Muscle layer of colon (tissue), 2 donors: ENCODE measurements around the gene CACTIN.
"Not testable (repeated sequence)": the region's sequence is repeated elsewhere in the genome, so short reads cannot be mapped to it uniquely, and the experiment has no call there.

ENCODE experiments used
- H3K27ac ChIP-seq: one replicate; pipeline ENCODE4 v1.7.0; 2013; ENCODE audit warnings: low read depth, mild to moderate bottlenecking, low read length, moderate library complexity
- H3K27me3 ChIP-seq, 2 donors: one replicate each; pipeline ENCODE4 v1.7.0; 2013; ENCODE audit warnings: low read length in 2 of 2, mild to moderate bottlenecking in 2 of 2; ENCODE audit not compliant: insufficient read depth in 2 of 2, control insufficient read depth in 1 of 2
- H3K36me3 ChIP-seq: one replicate; pipeline ENCODE4 v1.7.0; 2013; ENCODE audit warnings: mild to moderate bottlenecking, low read length; ENCODE audit not compliant: insufficient read depth
- H3K4me1 ChIP-seq: one replicate; pipeline ENCODE4 v1.7.0; 2013; ENCODE audit warnings: mild to moderate bottlenecking, low read length; ENCODE audit not compliant: insufficient read depth
- H3K4me3 ChIP-seq, 2 donors: one replicate each; pipeline ENCODE4 v1.7.0; 2013; ENCODE audit warnings: low read length in 2 of 2, low read depth in 1 of 2, mild to moderate bottlenecking in 1 of 2, moderate library complexity in 1 of 2
- H3K9ac ChIP-seq: one replicate; pipeline ENCODE4 v1.7.0; 2013; ENCODE audit warnings: low read length
- H3K9me3 ChIP-seq: one replicate; pipeline ENCODE4 v1.7.0; 2013; ENCODE audit warnings: mild to moderate bottlenecking, low read length
- donor health status: abdominal sarcoma.
- donor health status: Adenocarcinoma of cecum.

CACTIN gene

GRCh38 chr19:3632739-3633558 lies 6.4 kb upstream of the CACTIN start:
- H3K27ac ChIP-seq, result no peak overlapping the region
- peaks cover 10% of the 10 kb centered on the region for H3K36me3 ChIP-seq

GRCh38 chr19:3632098-3632497 lies 5.5 kb upstream of the CACTIN start:
- no peaks in the 10 kb centered on the region for H3K9me3 ChIP-seq
- H3K9ac ChIP-seq, result no peak overlapping the region
- H3K27ac ChIP-seq, result no peak overlapping the region
- H3K36me3 ChIP-seq, result peaks cover 10% of the 10 kb centered on the region
- peaks cover 3% of the 10 kb centered on the region for H3K4me1 ChIP-seq
- no peaks in the 10 kb centered on the region for H3K27me3 ChIP-seq
- H3K4me3 ChIP-seq, result no peak overlapping the region

More at GRCh38 chr19:3632739-3633558, 6.4 kb upstream of the CACTIN start:
- Histone ChIP-seq H3K4me3 (no peak overlapping the region), H3K9ac (no peak overlapping the region), H3K27me3 (no peaks in the 10 kb centered on the region), H3K9me3 (no peaks in the 10 kb centered on the region), H3K4me1 (no peaks in the 10 kb centered on the region)

DNA sequence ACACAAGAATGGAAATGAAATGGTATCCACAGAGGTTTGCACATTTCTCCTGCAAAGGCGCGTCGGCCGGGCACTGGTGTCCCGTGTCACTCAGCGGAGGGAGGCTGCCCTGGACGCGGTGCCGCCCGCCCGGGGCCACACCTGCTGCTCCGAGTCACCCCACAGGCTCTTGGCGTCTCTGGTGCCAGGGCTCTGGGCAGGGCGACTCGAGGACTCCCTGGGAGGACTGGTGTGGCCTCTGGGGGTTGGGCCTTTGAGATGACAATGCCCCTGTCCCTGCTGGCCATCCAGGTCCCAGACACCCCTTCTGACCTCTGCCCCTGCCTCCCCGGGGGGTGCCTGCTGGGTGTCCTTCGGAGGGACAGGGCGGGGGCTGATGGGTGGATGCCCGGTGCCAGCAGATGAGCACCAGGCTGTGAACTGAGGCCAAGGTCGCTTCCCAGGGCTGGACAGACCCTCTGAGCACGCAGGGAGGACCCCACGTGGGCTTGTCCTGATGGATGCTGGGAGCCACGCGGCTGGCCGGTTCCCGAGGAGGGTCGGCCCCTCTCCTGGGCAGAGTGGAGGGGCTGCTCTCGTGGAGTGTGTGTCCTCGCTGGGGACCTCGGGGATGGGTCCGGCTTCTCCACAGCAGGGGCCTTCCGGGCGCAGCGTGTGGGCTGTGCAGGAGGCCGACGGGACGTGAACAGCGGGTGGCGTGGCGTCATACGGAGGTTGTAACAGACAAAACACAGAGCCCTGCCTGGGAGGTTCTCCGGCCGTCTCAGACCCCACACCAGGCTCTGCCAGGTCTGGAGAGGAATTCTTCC lies 4.7 kb upstream of the CACTIN start:
- H3K27ac ChIP-seq, result no peak overlapping the region
- peaks cover 10% of the 10 kb centered on the region for H3K36me3 ChIP-seq
- H3K9ac ChIP-seq, result no peak overlapping the region

DNA sequence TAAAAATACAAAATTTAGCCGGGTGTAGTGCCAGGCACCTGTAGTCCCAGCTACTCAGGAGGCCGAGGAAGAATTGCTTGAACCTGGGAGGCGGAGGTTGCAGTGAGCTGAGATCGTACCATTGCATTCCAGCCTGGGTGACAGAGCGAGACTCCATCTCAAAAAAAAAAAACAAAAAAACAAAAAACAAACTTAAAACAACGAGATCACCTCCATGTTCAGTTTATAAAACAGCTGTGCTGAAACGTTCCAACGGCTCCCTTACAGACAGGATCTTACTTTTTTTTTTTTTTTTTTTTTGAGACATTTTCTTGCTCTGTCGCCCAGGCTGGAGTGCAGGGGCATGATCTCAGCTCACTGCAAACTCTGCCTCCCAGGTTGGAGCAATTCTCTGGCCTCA lies 2.2 kb upstream of the CACTIN start:
- H3K27ac ChIP-seq, H3K9me3 ChIP-seq, H3K9ac ChIP-seq, H3K4me3 ChIP-seq, H3K27me3 ChIP-seq: not testable (repeated sequence)
- Histone ChIP-seq H3K36me3 (peaks cover 10% of the 10 kb centered on the region), H3K4me1 (peaks cover 17% of the 10 kb centered on the region)

More for the DNA sequence above, 4.7 kb upstream of the CACTIN start:
- H3K4me1 ChIP-seq, result peaks cover 3% of the 10 kb centered on the region
- no peaks in the 10 kb centered on the region for H3K9me3 ChIP-seq
- H3K27me3 ChIP-seq, result no peaks in the 10 kb centered on the region
- no peak overlapping the region for H3K4me3 ChIP-seq

GRCh38 chr19:3627351-3627723 lies 747 bp upstream of the CACTIN start:
- H3K9ac ChIP-seq, result no peak overlapping the region
- no peak overlapping the region for H3K27ac ChIP-seq
- H3K36me3 ChIP-seq, result peaks cover 15% of the 10 kb centered on the region
- H3K4me3 ChIP-seq, result peak overlapping the region in 1 of 2 donors; percentile 92
- no peaks in the 10 kb centered on the region for H3K27me3 ChIP-seq
- peaks cover 17% of the 10 kb centered on the region for H3K4me1 ChIP-seq
- H3K9me3 ChIP-seq, result no peaks in the 10 kb centered on the region

GRCh38 chr19:3625996-3626472 lies 556 bp downstream of the CACTIN start:
- H3K36me3 ChIP-seq, result peaks cover 8% of the 10 kb centered on the region
- H3K27ac ChIP-seq, result peak overlapping the region; percentile 78
- H3K9ac ChIP-seq, result peak overlapping the region; percentile 79

GRCh38 chr19:3623716-3624115 lies 2.9 kb downstream of the CACTIN start:
- H3K4me3 ChIP-seq, result no peak overlapping the region
- H3K27me3 ChIP-seq, result no peaks in the 10 kb centered on the region
- no peaks in the 10 kb centered on the region for H3K9me3 ChIP-seq
- no peak overlapping the region for H3K9ac ChIP-seq
- H3K36me3 ChIP-seq, result peaks cover 8% of the 10 kb centered on the region
- H3K27ac ChIP-seq, result no peak overlapping the region
- peaks cover 17% of the 10 kb centered on the region for H3K4me1 ChIP-seq

More at GRCh38 chr19:3625996-3626472, 556 bp downstream of the CACTIN start:
- no peaks in the 10 kb centered on the region for H3K9me3 ChIP-seq
- H3K4me1 ChIP-seq, result peaks cover 17% of the 10 kb centered on the region
- H3K4me3 ChIP-seq, result peak overlapping the region; percentile 92 to 94
- no peaks in the 10 kb centered on the region for H3K27me3 ChIP-seq

DNA sequence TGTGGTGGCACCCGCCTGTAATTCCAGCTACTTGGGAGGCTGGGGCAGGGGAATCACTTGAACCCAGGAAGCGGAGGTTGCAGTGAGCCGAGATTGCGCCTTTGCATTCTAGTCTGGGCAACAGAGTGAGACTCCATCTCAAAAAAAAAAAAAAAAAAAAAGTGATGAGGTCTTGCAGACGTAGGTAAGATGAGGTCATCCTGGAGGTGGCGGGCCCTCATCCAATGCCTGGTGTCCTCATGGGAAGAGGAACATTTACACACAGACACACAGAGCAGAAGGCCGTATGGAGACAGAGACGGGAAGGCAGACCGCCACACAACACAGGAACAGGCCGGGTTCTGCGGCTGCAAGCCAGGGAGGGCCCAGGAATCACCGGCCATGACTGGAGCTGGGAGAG lies 4.4 kb downstream of the CACTIN start:
- Histone ChIP-seq H3K9ac (no peak overlapping the region), H3K9me3 (no peaks in the 10 kb centered on the region), H3K27ac (no peak overlapping the region), H3K27me3 (no peaks in the 10 kb centered on the region), H3K4me1 (peaks cover 22% of the 10 kb centered on the region), H3K4me3 (no peak overlapping the region), H3K36me3 (peaks cover 8% of the 10 kb centered on the region)

DNA sequence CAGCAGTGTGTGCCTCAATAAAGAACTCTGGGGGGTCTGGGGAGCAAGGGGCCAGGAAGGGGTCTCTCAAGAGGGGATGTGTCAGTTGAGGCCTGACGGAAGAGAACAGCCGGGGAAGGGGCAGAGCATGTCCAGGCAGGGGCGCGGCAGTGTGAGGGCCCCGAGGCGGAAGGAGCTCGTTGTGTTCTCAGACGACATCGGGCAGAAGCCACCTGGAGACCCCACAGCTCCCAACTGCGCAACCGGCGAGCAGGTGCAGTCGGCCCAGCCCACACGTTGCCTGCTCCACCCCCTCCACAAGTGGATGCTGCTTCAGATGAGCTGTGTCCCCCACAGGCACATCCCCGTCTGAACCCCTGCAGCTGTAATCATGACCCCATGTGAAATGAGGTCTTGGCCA lies 4.9 kb downstream of the CACTIN start:
- H3K9me3 ChIP-seq, result no peaks in the 10 kb centered on the region
- no peak overlapping the region for H3K4me3 ChIP-seq
- no peak overlapping the region for H3K9ac ChIP-seq
- H3K27ac ChIP-seq, result no peak overlapping the region
- H3K27me3 ChIP-seq, result no peaks in the 10 kb centered on the region
- H3K36me3 ChIP-seq, result peaks cover 8% of the 10 kb centered on the region
- H3K4me1 ChIP-seq, result peaks cover 20% of the 10 kb centered on the region

DNA sequence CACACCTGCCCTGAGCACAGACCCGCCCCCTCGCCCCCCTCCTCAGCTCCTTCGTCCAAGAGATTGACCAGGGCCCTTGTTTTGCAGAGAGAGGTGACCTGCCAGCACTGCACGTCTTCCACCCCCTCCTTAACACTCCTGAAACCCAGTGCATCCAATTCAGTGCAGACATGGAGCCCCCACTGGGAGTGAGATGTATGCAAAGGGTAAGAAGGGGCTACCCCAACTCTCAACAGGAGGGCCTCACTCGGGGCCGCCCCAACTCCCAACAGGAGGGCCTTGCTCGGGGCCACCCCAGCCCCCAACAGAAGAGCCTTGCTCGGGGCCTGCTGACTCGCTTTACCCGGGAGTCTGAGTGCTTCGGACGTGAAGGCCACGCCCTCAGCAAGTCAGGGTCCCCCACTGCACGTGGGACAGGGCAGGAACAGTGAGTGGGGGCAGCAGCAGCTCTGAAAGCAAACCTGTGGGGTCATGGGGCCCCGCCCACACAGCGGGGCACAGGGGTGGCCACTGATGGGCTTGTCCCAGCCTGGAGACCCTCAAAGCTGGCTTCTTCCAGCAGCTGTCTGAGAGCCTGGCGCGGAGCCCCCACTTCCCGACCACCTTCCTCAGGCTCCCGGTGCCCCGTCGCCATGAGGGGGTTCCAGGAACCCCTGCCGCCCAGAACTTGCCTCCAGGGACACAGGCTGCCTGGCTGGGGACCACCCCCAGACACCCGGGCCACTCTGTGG lies 5.6 kb downstream of the CACTIN start:
- Histone ChIP-seq H3K9ac (no peak overlapping the region), H3K27ac (no peak overlapping the region), H3K9me3 (no peaks in the 10 kb centered on the region), H3K36me3 (peaks cover 8% of the 10 kb centered on the region), H3K4me3 (no peak overlapping the region), H3K27me3 (no peaks in the 10 kb centered on the region), H3K4me1 (peaks cover 19% of the 10 kb centered on the region)
